Epidermal melanocyte (primary cell): ENCODE measurements around the gene CNP.
A peak's percentile ranks its signal among the peaks of the same experiment; 100 is the strongest.

Source experiments
- DNase-seq: peaks from one replicate; pipeline ENCODE4 v3.0.0; 2011; ENCODE audit warnings: low spot score; ENCODE audit not compliant: insufficient read length

CNP gene

GRCh38 chr17:41972571-41973407 is 6.2 kb downstream of the CNP start:
- no peak for DNase-seq

DNA sequence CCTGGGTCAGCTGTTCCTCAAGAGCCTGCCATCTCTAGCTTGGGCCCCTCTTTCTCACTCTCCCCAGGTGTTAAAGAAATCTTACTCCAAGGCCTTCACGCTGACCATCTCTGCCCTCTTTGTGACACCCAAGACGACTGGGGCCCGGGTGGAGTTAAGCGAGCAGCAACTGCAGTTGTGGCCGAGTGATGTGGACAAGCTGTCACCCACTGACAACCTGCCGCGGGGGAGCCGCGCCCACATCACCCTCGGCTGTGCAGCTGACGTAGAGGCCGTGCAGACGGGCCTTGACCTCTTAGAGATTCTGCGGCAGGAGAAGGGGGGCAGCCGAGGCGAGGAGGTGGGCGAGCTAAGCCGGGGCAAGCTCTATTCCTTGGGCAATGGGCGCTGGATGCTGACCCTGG is 6.8 kb downstream of the CNP start:
- DNase-seq: no peak

DNA sequence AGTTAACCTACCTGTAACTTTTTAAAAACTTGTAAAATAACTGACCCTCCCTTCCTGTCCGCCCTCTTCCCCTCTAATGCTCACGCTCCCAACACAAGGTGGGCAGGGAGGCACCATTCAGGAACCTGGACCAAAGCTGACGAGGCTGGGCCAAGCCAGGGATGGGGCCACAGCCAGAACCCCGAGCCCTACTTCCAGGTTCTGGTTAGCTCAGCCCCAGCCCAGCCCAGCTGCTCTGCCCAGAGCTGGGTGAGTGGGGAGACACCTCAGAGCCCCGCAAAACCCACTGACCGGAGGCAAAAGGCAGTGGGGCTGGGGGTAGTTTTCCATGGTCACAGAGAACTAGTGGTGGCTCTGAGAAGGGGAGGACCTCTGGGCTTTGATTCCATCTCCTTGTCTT is 7.4 kb downstream of the CNP start:
- DNase-seq: no peak

GRCh38 chr17:41974658-41975057 is 8.1 kb downstream of the CNP start:
- no peak for DNase-seq

- DNase-seq: no peak
These were observed 8.8 kb downstream of the CNP start for GRCh38 chr17:41975099-41976083.

GRCh38 chr17:41976142-41976768 is 9.7 kb downstream of the CNP start:
- no peak for DNase-seq

GRCh38 chr17:41977991-41978390 is 11.4 kb downstream of the CNP start:
- DNase-seq: no peak

GRCh38 chr17:41982026-41982760 is 15.6 kb downstream of the CNP start:
- no peak for DNase-seq

GRCh38 chr17:41984454-41984853 is 17.9 kb downstream of the CNP start:
- no peak for DNase-seq

DNA sequence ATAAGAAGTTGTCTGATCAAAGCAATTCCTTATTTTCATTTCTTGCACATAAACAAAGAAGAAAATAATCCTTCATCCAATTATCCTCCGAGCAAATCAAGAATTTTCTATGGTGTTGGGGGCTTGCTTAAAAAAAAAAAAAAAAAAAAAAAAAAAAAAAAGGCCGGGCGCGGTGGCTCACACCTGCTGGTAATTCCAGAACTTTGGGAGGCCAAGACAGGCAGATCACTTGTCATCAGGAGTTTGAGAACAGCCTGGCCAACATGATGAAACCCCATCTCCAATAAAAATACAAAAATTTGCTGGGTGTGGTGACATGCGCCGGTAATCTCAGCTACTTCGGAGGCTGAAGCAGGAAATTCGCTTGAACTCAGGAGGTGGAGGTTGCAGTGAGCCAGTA is 19.3 kb downstream of the CNP start:
- DNase-seq: no peak

DNA sequence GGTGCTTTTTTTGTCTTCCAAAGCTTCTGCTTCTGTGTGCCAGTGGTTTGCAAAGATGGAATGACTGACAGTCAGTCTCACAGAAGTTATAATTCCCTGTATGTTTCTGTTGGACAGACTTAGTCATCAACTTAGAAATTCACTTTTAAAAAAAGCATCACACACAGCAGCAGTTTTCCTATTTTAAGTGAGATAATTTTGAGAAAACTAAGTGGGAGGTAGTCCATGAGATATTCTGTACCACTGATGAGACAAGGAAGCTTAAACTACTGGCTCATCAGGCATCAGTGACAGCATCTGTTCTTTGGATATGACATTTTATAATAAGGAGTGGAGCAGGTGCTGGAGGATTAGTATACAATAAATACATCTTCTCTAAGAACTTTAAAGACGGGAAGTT is 20.0 kb downstream of the CNP start:
- DNase-seq: peak; percentile 8

- no peak for DNase-seq
These were observed 21.0 kb downstream of the CNP start for GRCh38 chr17:41987642-41988041.

DNA sequence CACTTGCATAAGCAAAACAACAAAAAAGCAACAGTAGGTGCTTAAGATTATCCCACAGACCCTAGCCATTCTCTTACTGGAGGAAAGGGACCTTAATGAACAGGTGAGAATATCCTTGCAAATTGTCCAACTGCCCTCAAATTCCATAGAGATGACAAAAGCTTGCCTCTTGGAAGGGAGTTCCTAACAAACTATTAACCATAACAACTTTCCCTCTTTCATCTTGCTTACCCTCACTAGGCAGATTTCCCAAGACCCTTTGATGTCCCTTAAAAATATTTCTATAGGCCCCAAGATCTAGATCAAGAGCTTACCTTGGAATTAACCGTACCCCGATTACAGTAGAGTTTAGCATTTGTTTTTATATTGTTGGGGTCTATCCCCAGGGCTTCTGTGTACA is 21.8 kb downstream of the CNP start:
- DNase-seq: no peak

DNA sequence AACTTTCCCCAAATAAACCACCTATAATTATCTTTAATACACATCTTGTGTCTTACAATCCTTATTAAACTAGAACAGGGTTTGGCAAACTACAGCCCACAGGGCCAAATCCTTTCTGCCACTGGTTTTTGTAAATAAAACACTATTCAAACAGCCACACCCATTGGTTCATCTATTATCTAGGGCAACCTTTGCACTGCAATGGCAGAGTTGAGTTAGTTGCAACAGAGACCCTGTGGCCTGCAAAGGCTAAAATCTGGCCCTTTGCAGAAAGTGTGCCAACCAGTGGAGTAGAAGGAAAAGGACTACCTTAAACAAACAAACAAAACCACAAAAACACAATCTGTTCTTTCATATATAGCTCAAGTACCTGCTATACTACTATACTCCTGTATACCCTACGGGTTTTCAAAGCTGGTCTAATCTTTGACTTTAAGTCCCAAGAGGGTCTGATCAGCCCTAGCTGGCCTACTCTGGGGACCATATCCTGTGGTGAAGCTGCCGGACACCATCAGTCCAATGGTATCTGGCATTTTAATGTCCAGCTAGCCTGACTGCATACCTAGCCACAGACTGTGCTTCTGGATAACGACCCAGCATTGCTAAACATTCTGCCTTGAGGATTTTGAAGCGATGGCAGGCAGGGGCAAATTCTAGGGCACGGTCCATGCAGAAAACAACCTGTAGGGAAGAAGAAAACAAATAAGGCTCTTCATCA is 23.3 kb downstream of the CNP start:
- DNase-seq: no peak

- DNase-seq: no peak
These were observed 26.0 kb downstream of the CNP start for GRCh38 chr17:41992576-41992975.

DNA sequence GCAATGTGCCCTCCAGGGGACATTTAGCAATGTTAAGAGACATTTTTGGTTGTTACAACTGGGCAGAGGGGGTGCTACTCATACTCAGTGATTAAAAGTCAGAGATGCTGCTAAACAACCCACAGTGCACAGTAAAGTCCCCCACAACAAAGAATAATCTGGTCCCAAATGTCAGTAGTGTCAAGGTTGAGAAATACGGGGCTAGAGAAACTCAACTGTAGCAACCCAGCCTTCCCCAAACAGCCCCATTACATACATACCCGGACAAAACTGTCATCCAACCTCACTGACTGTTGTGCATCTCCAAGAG is 30.2 kb downstream of the CNP start:
- no peak for DNase-seq

- no peak for DNase-seq
These were observed 31.9 kb downstream of the CNP start for GRCh38 chr17:41998497-41998896.

DNA sequence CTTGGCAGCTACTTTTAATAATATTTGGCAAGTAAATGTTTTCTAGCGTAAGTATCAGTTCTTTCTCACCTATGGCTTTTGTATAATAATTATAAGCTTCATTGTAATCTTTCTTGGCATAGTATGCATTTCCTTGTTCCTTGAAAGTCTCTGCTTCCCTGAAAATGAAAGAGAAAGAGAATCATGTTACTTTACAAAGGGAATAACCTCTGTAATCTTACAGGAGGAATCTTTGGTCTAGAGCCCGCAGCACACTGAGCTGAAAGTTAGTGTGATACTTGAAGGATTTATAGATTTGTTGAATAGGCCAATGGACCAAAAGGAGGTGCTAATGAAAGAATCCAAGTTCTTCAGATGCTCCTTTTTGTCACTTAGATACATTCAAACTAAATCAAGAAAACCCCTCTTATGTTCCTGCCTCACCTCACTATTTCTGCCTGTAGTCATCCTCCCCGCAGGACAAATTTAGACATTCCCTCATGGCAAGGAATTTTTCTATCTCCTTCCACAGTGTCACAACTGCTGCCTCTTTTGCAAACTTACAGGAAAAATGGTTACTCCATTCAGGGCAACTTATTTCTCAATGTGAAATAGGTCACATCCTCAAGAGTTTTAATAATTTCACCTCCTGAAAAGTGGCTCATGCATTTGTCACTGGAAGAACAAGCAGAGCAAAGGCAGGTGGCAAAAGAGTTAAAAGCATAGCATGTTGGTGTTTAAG is 34.0 kb downstream of the CNP start:
- DNase-seq: no peak

- DNase-seq: no peak
These were observed 35.1 kb downstream of the CNP start for GRCh38 chr17:42001729-42002128.

- no peak for DNase-seq
These were observed 35.7 kb downstream of the CNP start for GRCh38 chr17:42002175-42002791.
